Measurements from ENCODE around the gene TNFRSF19.

TNFRSF19 gene

DNA sequence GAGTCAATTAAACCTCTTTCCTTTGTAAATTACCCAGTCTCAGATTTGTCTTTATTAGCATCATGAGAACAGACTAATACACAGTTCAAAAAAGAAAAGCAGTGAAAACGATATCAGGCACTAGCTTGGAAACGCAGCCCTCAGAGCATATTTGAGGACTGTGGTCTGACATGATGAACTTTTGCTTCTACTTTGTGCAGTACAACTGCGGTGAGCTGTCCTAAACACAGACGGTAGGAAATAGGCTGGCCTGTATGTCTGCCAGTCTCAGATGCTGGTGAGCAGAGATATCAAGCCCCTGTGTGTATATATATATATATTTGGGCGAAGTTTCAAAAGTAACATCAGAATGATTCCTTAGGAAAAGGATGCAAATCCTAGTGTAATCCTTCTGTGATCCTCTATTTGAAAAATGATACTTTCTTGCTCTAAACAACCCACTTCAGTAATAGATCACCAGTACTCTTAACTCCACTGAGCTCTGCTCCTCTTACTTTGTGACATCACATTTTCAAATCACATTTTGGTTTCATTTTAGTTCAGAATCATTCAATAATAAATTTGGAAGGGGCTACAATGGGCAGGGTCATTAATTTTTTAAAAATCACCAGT, 74.4 kb downstream of the TNFRSF19 start:
- no peaks in the 10 kb centered on the region for H3K4me1 ChIP-seq (ENCODE audit: insufficient read depth, insufficient read length)
- no peaks in the 10 kb centered on the region for H3K36me3 ChIP-seq (ENCODE audit: insufficient read depth, insufficient read length, low read length)
- TF ChIP-seq ZNF274 (IDR thresholded peaks at IDR 0.05; ENCODE audit: low read depth, low read length) (no peak), YY1 (IDR thresholded peaks at IDR 0.05; ENCODE audit: insufficient read depth, insufficient read length) (no peak), SUZ12 (IDR thresholded peaks at IDR 0.05; ENCODE audit: extremely low read depth, insufficient read depth, insufficient read length) (no peak)
- H3K4me3 ChIP-seq (ENCODE audit: insufficient read length, low read depth), result no peak overlapping the region
- DNase-seq (ENCODE audit: low read depth, low spot score), result no peak
- no peaks in the 10 kb centered on the region for H3K27me3 ChIP-seq (ENCODE audit: insufficient read depth, insufficient read length)
- no peak overlapping the region for H3K9ac ChIP-seq (ENCODE audit: insufficient read length, low read depth)
- H3K9me3 ChIP-seq (ENCODE audit: insufficient read depth, low read length), result no peaks in the 10 kb centered on the region

DNA sequence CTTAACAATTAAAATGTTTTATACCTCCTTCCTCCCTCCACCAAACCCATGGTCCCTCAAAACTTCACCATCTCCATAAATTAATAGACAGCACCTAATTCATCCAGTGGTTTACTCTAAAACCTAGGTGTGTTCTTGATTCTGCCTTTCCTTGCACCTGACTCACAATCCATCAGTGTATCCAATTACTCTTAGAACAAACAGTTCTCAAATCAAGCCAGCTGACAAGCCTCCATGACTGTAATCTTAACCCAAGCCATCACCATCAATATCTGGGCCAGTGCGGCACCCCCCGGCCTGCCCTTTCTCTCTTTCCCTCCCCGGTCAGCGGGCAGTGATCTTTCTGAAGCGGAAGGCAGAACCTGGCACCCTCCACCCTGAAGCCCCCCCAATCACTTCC, 75.6 kb downstream of the TNFRSF19 start:
- no peak for TF ChIP-seq SUZ12 (IDR thresholded peaks at IDR 0.05; ENCODE audit: extremely low read depth, insufficient read depth, insufficient read length)
- TF ChIP-seq ZNF274 (IDR thresholded peaks at IDR 0.05; ENCODE audit: low read depth, low read length), result no peak
- no peak for TF ChIP-seq YY1 (IDR thresholded peaks at IDR 0.05; ENCODE audit: insufficient read depth, insufficient read length)
- H3K27me3 ChIP-seq (ENCODE audit: insufficient read depth, insufficient read length), result no peaks in the 10 kb centered on the region
- H3K9ac ChIP-seq (ENCODE audit: insufficient read length, low read depth), result no peak overlapping the region
- H3K9me3 ChIP-seq (ENCODE audit: insufficient read depth, low read length), result no peaks in the 10 kb centered on the region
- DNase-seq (ENCODE audit: low read depth, low spot score), result no peak
- no peaks in the 10 kb centered on the region for H3K36me3 ChIP-seq (ENCODE audit: insufficient read depth, insufficient read length, low read length)
- no peaks in the 10 kb centered on the region for H3K4me1 ChIP-seq (ENCODE audit: insufficient read depth, insufficient read length)
- H3K4me3 ChIP-seq (ENCODE audit: insufficient read length, low read depth), result no peak overlapping the region

GRCh38 chr13:23651439-23651838, 81.2 kb downstream of the TNFRSF19 start:
- Histone ChIP-seq H3K4me1 (ENCODE audit: insufficient read depth, insufficient read length) (peaks cover 2% of the 10 kb centered on the region), H3K27me3 (ENCODE audit: insufficient read depth, insufficient read length) (no peaks in the 10 kb centered on the region), H3K36me3 (ENCODE audit: insufficient read depth, insufficient read length, low read length) (no peaks in the 10 kb centered on the region), H3K9ac (ENCODE audit: insufficient read length, low read depth) (no peak overlapping the region), H3K4me3 (ENCODE audit: insufficient read length, low read depth) (no peak overlapping the region), H3K9me3 (ENCODE audit: insufficient read depth, low read length) (no peaks in the 10 kb centered on the region)
- TF ChIP-seq ZNF274 (IDR thresholded peaks at IDR 0.05; ENCODE audit: low read depth, low read length) (no peak), SUZ12 (IDR thresholded peaks at IDR 0.05; ENCODE audit: extremely low read depth, insufficient read depth, insufficient read length) (no peak), YY1 (IDR thresholded peaks at IDR 0.05; ENCODE audit: insufficient read depth, insufficient read length) (no peak)
- DNase-seq (ENCODE audit: low read depth, low spot score), result no peak

- H3K4me1 ChIP-seq (ENCODE audit: insufficient read depth, insufficient read length), result peaks cover 2% of the 10 kb centered on the region
- no peak for DNase-seq (ENCODE audit: low read depth, low spot score)
- no peaks in the 10 kb centered on the region for H3K27me3 ChIP-seq (ENCODE audit: insufficient read depth, insufficient read length)
- no peaks in the 10 kb centered on the region for H3K9me3 ChIP-seq (ENCODE audit: insufficient read depth, low read length)
- H3K4me3 ChIP-seq (ENCODE audit: insufficient read length, low read depth), result no peak overlapping the region
- TF ChIP-seq YY1 (IDR thresholded peaks at IDR 0.05; ENCODE audit: insufficient read depth, insufficient read length) (no peak), ZNF274 (IDR thresholded peaks at IDR 0.05; ENCODE audit: low read depth, low read length) (no peak), SUZ12 (IDR thresholded peaks at IDR 0.05; ENCODE audit: extremely low read depth, insufficient read depth, insufficient read length) (no peak)
- no peaks in the 10 kb centered on the region for H3K36me3 ChIP-seq (ENCODE audit: insufficient read depth, insufficient read length, low read length)
- no peak overlapping the region for H3K9ac ChIP-seq (ENCODE audit: insufficient read length, low read depth)
These were observed 81.7 kb downstream of the TNFRSF19 start for GRCh38 chr13:23651887-23652286.

- H3K4me1 ChIP-seq (ENCODE audit: insufficient read depth, insufficient read length), result peaks cover 2% of the 10 kb centered on the region
- DNase-seq (ENCODE audit: low read depth, low spot score), result no peak
- TF ChIP-seq ZNF274 (IDR thresholded peaks at IDR 0.05; ENCODE audit: low read depth, low read length) (no peak), SUZ12 (IDR thresholded peaks at IDR 0.05; ENCODE audit: extremely low read depth, insufficient read depth, insufficient read length) (no peak), YY1 (IDR thresholded peaks at IDR 0.05; ENCODE audit: insufficient read depth, insufficient read length) (no peak)
- H3K9ac ChIP-seq (ENCODE audit: insufficient read length, low read depth), result no peak overlapping the region
- no peaks in the 10 kb centered on the region for H3K9me3 ChIP-seq (ENCODE audit: insufficient read depth, low read length)
- no peaks in the 10 kb centered on the region for H3K36me3 ChIP-seq (ENCODE audit: insufficient read depth, insufficient read length, low read length)
- H3K4me3 ChIP-seq (ENCODE audit: insufficient read length, low read depth), result no peak overlapping the region
- no peaks in the 10 kb centered on the region for H3K27me3 ChIP-seq (ENCODE audit: insufficient read depth, insufficient read length)
These were observed 82.9 kb downstream of the TNFRSF19 start for GRCh38 chr13:23652909-23653726.

GRCh38 chr13:23654111-23655110, 84.2 kb downstream of the TNFRSF19 start:
- H3K4me1 ChIP-seq (ENCODE audit: insufficient read depth, insufficient read length), result peaks cover 2% of the 10 kb centered on the region
- H3K36me3 ChIP-seq (ENCODE audit: insufficient read depth, insufficient read length, low read length), result no peaks in the 10 kb centered on the region
- DNase-seq (ENCODE audit: low read depth, low spot score), result no peak
- H3K9ac ChIP-seq (ENCODE audit: insufficient read length, low read depth), result no peak overlapping the region
- no peaks in the 10 kb centered on the region for H3K9me3 ChIP-seq (ENCODE audit: insufficient read depth, low read length)
- H3K27me3 ChIP-seq (ENCODE audit: insufficient read depth, insufficient read length), result no peaks in the 10 kb centered on the region
- no peak overlapping the region for H3K4me3 ChIP-seq (ENCODE audit: insufficient read length, low read depth)
- TF ChIP-seq ZNF274 (IDR thresholded peaks at IDR 0.05; ENCODE audit: low read depth, low read length) (no peak), YY1 (IDR thresholded peaks at IDR 0.05; ENCODE audit: insufficient read depth, insufficient read length) (no peak), SUZ12 (IDR thresholded peaks at IDR 0.05; ENCODE audit: extremely low read depth, insufficient read depth, insufficient read length) (no peak)

Measured in NT2/D1 (cell line).